GM19328 (cell line): ENCODE measurements around the gene FAM107A.

ENCODE experiments used
- ATAC-seq: cut with Tn5 transposase; IDR thresholded peaks from one replicate; pipeline ENCODE4 v1.9.1; 2021; ENCODE audit warnings: mild to moderate bottlenecking, moderate library complexity; ENCODE audit not compliant: unreplicated experiment

FAM107A gene, protein sequence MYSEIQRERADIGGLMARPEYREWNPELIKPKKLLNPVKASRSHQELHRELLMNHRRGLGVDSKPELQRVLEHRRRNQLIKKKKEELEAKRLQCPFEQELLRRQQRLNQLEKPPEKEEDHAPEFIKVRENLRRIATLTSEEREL

DNA sequence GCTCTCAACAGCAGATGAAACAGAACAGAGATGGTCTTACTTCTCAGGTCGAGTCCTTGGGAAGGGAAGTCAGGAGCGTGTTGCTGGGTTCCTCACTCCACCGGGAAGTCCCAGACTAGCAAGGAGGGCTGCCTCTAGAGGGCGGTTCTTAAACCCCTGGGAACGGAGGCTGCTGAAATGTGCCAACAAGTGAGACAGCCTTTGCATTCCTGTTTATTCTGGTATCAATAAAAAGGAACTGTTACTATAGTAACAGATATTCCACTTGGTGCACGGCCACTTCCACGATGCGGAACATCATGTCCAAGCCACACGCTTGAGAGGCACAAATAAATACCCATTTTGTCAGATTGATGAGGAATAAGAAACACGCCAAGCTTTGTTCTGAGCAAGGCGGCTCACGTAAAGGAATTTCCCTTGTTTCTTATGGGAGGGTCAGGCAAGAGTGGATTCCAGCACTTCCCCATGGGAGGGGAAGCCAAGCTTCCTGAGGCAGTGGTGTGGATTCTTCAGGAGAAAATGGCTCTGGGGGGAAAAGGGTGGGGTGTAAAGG is at the start of gene FAM107A:
FAM107A (minus strand) TSS at position 123 of the 553 bp plus-strand sequence. CDS start 7,531 bp downstream, outside the sequence.
- no peak for ATAC-seq

DNA sequence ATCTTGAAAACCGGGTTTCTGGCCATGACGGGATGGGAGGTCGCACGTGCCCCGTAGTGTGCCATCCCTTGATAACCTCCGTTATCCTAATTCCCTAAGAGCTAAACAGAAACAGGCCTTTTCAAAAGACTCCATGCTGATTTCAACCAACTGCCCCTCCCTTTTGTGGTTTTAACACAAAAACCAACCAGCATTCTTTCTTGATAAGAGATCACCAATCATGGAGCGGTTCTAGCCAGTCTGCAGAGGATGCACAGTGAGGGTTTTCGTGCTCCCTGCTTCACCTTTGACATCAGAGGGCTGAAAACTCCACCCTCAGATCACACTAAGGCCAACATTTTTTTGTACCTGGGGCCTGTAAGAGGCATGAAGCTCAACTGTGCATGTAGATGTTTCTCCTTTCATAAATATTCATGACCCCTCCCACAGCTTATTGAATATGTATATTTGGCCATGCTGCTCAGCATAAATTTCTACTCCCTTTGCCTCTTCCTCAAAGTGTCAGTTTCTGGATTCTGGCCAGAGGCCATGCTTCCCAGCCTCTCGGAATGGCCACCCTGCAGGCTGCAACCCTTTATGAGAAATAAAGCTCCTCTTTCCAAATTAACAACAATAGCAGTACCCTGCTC is 48.1 kb upstream of the FAM107A start:
- ATAC-seq, result no peak

DNA sequence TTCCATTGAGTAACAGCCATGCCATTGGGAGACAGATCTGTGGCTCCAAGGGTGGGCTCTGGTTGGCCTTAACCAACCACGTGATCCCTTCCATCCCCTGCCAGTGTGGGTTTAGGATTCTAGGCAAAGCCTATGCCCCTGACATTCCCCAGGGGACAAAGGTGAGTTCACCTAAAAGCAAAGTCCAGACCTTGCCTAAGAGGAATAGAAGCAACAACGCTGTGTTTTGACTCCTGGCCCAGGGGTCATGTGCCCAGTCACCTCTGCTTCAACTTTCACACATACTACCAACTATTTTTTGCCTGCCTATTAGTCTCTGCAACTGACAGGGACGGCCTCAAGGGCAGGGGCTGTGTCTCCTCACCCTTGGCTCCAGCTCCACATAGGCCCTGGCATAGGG is 47.4 kb upstream of the FAM107A start:
- no peak for ATAC-seq

DNA sequence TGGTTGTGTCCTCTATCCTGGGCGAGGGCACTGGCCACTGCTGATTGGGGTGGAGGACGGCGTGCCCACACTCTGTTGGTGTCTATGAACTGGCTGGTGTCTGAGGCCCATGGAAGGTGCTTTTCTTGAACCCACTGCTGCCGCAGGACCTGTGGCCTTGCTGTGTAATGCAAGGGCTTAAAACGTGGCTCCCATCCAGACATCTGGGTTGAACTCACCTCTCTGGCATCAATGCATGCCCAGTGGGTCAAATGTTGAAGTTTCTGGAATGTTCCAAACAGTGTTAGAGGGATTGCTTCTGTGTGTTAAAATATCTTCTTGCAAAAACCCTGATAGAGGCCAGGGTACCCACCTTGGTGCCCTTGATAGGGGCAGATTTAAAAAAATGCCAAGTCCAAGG is 46.8 kb upstream of the FAM107A start:
- no peak for ATAC-seq

DNA sequence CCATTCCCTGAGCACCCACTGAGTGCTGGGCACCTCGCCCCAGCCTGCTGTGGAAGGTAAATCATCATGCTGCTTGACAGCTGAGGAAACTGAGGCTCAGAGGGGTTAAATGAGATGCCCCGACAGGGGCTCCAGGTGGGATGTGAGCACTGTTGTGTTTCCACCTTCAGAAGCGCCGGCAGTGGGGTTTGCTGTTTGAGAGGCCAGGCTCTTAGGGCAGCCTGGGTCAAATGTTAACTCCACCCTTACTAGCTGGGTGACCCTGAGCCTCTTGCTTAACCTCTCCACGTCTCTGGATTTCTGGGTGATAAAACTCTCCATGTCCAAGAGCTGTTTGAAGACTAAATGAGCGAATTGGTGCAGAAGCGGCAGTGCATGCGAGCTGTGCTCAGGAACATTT is 46.3 kb upstream of the FAM107A start:
- no peak for ATAC-seq

DNA sequence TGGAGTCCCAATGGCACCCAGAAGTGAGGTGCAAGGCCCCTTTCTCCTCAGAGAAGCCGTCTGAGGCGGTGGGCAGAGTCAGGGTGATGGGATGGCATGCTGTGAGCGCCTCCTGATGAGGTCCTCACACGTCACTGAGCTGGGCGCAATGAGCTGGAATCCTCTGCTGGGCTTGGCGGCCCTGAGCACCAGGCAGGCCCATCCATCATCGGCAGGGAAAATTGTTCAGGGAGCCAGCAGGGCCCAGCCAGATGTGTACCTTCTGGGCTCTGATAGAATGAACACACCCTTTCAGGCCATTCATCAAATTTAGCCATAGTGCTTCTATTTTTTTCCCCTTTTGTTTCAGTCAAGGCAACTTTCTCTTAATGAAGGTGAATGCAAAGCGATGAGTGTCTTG is 45.7 kb upstream of the FAM107A start:
- ATAC-seq, result no peak

DNA sequence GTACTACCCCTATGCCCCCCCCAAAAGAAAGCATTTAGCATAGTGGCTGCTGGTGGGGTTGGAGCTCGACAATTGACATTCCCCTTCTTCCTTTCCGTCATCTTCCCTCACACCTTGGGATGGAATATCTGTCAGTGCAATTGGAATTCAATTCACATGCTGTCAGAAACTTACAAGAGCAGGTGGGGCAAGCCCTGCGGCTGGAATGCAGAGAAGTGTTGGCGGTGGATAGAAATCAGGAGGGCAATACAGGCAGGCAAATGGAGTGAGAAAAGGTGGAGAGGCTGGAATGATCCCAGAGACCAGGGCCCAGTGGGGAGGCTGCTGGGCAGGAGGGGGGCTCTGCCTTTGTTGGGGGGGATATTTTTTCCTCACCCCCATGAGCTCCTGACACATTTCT is 45.2 kb upstream of the FAM107A start:
- no peak for ATAC-seq

DNA sequence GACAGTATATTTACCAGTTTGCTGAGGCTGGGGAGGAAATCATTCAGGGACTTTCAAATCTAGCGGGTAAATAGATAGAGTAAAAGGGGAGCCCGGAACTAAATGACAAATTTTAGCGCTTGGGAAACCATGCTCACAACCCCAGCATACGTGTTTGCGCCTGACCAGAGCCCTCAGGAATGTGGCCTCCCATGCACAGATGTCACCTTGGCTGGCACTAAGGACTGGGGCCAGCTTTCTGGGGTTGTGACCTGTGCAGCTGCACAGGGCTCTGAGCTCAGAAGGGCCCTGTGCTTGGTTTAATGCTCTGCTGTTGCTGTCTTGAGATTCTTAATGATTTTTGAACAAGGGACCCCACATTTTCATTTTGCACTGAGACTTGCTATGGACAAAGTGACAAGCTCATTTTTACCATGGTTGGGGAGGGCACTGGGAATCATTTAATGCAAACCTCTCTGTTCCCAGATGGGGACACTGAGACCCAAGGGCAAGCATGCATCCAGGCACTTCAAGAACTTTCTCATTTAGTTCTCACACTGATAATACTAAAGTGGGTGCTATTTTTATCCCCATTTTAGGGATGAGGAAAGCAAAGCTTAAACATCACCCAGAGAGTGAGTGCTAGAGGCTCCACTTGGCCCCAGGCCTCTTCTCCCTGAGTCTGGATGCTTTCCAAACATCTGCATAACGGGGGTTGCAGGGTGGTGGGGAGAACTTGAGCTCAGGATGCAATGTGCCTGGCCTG is 44.1 kb upstream of the FAM107A start:
- no peak for ATAC-seq

DNA sequence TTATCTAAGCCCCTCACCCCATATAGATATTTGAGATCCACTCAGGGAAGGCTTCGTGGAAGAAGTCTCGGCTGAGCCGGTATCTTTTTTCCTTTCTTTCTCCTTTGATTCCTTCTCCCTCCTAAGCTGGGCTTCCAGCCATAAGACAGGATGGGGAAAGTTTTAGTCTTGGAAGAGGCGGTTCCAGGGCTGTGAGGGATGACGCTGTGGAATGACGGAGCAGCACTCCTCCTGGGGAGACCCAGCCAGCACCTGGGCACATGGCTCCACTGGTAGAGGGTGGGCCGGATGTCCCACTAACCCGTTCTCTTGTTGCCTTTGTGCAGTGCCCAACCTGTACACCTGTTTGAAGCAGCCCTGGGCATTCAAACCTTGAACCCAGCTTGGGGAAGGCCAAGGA is 43.2 kb upstream of the FAM107A start:
- ATAC-seq, result no peak

DNA sequence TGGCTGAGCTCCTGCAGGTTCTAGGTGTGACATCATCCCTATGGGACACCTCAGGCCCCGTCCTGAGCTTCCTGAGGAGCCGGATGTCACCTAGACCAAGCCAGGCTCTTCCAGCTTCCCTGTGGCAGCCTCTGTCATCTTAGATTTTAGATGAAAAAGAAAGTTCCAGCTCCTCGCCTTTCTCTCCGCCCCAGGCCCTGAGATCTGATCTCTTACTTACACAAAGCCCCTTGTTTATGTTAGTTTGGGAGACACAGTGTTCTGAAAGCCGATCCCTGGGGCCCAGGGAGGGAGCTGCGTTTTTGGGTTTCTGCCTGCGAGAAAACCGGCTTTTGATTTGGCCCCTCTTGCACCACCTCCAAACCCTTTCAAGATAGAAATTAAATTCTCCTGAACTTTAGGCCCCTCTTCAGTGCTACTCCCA is 40.2 kb upstream of the FAM107A start:
- no peak for ATAC-seq

DNA sequence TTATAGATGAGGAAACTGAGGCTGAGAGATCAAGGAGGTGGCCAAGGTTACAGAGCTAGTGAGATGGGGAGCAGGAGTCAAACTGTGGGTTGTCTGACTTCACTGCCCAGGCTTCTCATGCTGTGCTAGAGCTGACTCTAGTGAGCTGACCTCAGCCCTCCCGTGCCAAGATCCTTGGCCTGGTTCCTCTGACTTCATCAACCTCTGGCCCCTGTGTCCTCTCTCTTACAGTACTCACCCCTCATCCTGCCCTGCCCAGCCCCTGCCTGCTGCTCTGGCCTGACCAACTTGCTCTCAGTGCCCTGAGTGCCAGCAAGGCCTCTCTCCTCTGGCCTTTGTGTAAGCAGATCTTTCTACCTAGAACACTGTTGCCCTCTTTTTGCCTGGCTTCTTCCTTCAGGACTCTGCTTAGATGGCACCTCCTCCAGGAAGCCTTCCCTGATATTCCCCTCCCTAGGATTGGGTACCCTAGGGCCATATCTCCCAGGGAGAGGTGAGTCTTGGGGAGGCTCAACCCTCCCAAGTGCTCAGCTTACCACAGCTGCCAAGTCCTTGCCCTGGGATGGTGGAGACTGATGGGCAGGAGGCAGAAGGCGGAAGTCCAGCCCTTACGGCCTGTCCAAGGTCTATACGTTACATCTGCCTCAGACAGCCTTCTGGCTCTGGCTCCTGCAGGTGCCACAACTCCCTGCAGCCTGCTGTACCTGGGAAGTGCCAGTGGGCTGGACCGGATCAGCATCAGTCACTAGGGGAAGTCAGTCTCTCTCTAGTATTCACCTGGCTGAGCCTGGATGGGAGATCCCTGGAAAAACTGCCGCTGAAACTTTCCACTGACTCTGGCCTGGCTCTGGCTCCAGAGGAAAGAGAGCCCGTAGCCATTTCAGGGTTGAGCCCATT is 36.3 kb upstream of the FAM107A start:
- ATAC-seq, result no peak

DNA sequence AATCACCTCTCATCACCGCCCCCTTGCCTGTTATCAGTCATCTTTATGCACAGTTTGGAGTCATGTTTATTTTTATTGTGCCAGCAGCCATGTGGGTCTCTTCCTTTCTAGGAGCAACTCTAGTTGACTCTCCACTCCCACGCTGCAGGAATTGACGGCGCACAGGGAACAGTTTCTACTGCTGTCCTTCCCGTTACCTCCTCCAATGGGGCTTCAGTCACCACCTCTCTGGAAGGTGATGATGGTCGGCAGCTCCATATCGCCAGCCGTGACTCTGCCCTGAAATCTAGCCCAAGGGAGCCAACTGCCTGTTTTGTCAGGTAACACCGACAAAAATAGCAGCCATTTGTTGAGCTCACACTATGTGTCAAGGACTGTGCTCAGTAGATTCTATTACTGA is 35.6 kb upstream of the FAM107A start:
- ATAC-seq, result no peak

DNA sequence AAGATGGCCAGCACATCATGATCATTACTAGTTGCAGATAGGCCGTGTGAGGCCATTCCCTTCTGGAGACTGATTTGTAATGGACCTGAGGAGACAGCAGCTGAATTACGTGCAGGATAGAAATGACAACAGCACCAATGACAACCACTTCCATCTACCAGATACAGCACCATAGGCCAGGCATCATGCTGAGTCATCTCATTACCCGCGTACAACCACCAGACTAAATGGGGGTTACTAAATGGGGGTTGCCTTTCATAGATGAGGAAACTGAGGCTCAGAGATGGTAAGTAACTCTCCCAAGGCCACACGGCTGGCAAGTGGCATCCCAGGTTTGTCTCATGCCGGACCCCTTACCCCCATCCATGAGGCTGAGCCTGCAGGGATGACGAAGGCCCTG is 32.8 kb upstream of the FAM107A start:
- peak; percentile 55 for ATAC-seq

DNA sequence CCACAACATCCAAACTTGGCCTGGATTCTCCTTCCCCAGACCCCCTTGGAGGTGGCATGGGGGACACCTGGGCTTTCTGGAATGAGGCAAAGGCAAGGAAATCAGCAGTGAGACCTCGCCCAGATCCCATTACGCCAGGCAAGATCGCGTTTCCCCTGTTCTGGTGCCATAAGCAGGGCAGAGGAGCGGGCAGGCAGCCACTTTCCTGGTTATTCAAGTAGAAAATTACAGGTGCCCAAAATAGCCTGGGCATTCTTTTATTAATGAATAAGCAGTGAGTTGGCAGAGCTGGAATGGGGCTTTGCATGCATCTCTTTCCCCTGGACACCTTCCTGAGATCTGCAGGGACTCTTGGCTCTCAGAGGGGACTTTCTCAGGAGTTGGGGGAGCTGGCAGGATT is 31.5 kb upstream of the FAM107A start:
- no peak for ATAC-seq

DNA sequence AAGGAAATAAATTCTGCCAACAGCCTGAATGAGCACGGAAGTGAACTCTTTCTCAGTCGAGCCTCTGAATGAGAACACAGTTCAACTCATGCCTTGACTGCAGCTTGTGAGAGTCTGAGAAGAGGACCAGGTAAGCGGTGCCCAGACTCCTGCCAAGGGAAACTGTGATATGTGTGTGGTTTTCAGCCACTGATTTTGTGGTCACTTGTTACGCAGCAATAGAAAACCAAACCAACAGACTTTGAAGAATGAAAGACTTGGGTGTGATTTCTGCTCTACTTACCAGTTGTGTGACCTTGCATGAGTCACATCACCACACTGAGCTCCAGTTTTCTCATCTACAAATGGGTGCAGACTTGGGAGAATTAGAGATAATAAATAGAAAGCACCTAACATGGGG is 30.6 kb upstream of the FAM107A start:
- no peak for ATAC-seq

DNA sequence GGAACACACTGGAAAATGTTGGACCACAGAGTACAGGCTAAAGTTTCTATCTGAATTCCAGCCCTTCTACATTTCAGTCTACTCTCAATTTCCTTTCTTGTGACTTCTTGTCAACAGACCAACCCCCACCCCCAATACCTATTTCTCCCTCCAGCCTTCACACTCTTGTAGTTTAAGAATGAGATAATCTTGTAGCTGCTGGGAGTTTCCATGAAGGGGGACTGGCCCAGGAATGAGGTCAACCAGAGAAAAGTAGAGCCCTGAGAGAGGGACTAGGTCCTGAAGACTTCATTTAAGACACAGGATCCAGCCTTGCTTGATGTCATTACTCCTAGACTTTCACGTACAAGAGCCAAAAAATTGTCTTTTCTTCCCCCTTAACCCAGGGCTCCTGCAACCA is 29.5 kb upstream of the FAM107A start:
- ATAC-seq, result no peak

DNA sequence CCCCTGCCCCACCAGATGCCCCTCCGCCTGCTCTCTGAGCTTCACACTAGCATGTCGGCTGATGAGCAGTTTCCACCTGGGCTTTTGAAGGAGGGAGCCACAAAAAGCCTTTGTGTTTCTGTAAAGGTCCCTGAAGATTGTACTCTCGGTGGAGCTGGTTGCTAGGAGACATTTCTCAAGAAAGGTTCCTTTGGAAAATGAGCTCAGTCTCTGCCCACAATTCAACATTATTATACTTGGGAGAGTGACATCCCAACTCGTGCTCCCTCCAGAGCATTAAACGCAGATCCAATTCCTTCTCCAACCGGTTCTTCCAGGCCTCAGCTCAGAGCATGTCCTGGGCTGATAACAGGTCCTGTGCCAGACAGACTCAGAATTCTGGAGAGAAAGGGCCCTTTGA is 26.8 kb upstream of the FAM107A start:
- no peak for ATAC-seq

DNA sequence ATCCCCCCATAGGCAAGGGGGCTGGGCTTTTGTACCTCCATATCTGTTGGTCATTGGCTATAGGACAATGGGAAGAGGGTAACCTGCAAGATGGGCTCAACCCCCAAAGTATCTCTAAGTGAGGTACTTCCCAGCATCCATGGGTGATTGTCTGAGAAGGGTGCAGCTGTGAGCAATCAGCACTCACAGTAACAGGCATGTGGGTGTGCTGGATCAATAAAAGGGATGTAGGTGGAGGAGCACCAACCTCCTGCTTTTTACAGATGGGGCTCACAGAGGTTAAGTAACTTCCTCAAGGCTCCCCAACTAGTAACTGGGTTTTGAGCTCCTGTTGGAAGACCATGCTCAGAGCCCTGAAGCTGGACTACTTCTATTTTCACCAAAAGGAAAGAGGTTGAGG is 26.4 kb upstream of the FAM107A start:
- ATAC-seq, result no peak

DNA sequence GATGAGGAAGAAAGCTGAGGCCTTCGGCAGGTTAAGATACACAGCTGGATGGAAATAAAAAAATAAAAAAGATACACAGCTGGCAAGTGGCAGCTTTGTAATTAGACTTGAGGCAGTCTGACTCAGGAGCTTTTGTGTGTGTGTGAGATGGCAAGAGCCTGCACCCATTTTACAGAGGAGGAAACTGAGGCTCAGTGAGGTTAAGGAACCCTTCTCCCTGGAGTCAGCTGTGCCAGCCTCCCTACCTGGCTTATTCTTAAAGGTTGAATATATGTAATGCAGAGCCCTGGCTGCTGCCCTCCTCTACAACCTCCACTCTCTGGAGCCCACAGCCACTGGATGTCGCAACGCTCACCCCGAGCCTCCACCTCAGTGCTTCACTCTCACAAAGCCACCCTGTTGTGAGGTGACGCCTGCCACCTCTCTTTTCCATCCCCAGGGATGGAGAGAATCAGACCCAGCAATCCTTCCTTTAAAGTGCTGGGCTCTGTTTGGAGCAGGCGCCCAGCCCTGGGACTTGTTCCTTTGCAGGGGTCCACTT is 20.6 kb upstream of the FAM107A start:
- ATAC-seq, result no peak

DNA sequence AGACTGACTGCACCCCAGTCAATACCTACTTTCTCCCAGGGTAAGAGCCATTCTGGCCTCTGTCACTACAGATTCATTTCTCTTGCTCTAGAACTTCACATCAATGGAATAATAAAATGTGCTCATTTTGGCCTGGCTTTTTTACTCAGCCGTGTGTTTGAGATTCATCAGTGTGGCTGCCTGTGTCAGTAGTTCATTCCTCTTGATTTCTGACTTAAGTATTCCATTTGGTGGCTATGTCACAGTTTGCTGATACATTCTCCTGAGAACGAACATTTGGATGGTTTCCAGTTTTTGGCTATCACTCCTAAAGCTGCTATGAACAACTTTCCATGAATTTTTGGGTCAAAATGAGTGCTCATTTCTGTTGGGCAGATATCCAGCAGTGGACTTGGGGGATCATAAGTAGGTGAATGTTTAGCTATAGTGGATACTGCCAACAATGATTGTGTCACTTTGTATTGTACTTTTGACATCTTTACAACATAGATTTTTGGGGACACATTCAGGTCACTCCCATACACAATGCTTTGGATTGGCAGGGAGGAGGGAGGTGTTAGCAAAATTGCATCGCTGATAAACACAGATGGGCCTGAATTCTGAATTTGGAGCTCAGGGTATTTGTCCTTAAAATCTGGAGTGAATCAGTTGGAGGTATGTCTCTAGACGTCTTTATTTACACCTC is 19.8 kb upstream of the FAM107A start:
- ATAC-seq, result no peak
